ENCODE data around the gene MRPS9. TPM values are rescaled to one million over a fixed set of nuclear protein-coding genes. Genes with fewer than 3 reads are reported as not detected.

MRPS9 gene
- total RNA-seq, 1 experiment from 2014 or later = 60.0 TPM

GRCh38 chr2:105092797-105093196, 54.9 kb downstream of the MRPS9 start:
- Histone ChIP-seq H2AK5ac (ENCODE audit: insufficient read length, low read length) (no peak overlapping the region), H2BK12ac (ENCODE audit: insufficient read length, low read depth, low read length) (no peak overlapping the region), H3K27ac (ENCODE audit: insufficient read length, low read depth, low read length) (no peak overlapping the region), H3K4me2 (ENCODE audit: insufficient read depth, insufficient read length, low read length) (no peak overlapping the region), H3K9ac (ENCODE audit: extremely low read depth, insufficient read length, low read length) (no peak overlapping the region), H2BK120ac (ENCODE audit: low read depth, low read length, poor library complexity, severe bottlenecking) (no peak overlapping the region), H4K5ac (ENCODE audit: insufficient read length, low read depth, low read length) (no peak overlapping the region), H3K23me2 (ENCODE audit: insufficient read length, low read depth, low read length, poor library complexity, severe bottlenecking) (no peaks in the 10 kb centered on the region), H3K23ac (ENCODE audit: insufficient read length, low read depth, low read length) (no peak overlapping the region), H3K18ac (ENCODE audit: insufficient read length, low read depth, low read length) (no peak overlapping the region), H2BK5ac (ENCODE audit: insufficient read length, low read length) (no peak overlapping the region), H3T11ph (ENCODE audit: low read length) (no peak overlapping the region), H3K4me1 (ENCODE audit: insufficient read depth, low read length) (no peaks in the 10 kb centered on the region), H2BK15ac (ENCODE audit: low read depth, low read length) (no peak overlapping the region), H3K4ac (ENCODE audit: low read depth, low read length) (no peak overlapping the region), H3K56ac (ENCODE audit: insufficient read length, low read depth, low read length) (no peak overlapping the region), H4K20me1 (ENCODE audit: control insufficient read depth, insufficient read depth, insufficient read length) (no peaks in the 10 kb centered on the region), H3K14ac (ENCODE audit: insufficient read depth, low read length) (no peak overlapping the region), H4K91ac (ENCODE audit: insufficient read length, low read depth, low read length) (no peak overlapping the region), H2AFZ (ENCODE audit: low read length) (no peak overlapping the region), H4K8ac (replicated peaks; ENCODE audit: insufficient read length, low read depth, low read length) (no peak overlapping the region), H3K79me2 (ENCODE audit: insufficient read depth, low read length) (no peaks in the 10 kb centered on the region), H3K79me1 (ENCODE audit: insufficient read depth, low read depth, low read length, poor library complexity, severe bottlenecking) (no peaks in the 10 kb centered on the region), H3K9me3 (ENCODE audit: control insufficient read depth, low read depth, low read length) (no peaks in the 10 kb centered on the region), H3K27me3 (ENCODE audit: insufficient read depth, low read length) (no peaks in the 10 kb centered on the region), H2BK20ac (ENCODE audit: low read depth, low read length, poor library complexity, severe bottlenecking) (no peak overlapping the region)
- no CpG with 5 or more reads among the region's 5 CpGs for WGBS (ENCODE audit: extremely low coverage, insufficient read length, low lambda C conversion rate)
- H3K4me1 Mint-ChIP-seq = no peaks in the 10 kb centered on the region
- no peak for TF ChIP-seq CTCF (conservative IDR thresholded peaks at IDR 0.05)
- no peak overlapping the region for H3K27ac Mint-ChIP-seq
- no peak overlapping the region for H3K4me3 Mint-ChIP-seq
- no peaks in the 10 kb centered on the region for H3K27me3 Mint-ChIP-seq (ENCODE audit: low read depth)
- no peaks in the 10 kb centered on the region for H3K9me3 Mint-ChIP-seq
- peaks cover 6 to 28% (median 16%) of the 10 kb centered on the region in 3 experiments; a peak in 6 of 7 replicates for H3K36me3 Mint-ChIP-seq (ENCODE audit: insufficient read depth in 1 of 3, low read depth in 3 of 3)
- DNase-seq = no peak
